WERI-Rb-1 (cell line): ENCODE results near the gene BLID.

Source experiments
- DNase-seq: peaks from one replicate; pipeline ENCODE4 v3.0.0-alpha.2; 2020
- H3K27ac ChIP-seq: fragments of 250-450 bp; sonication (Bioruptor Pico); 2 replicates; pipeline ENCODE4 v1.5.1; 2020; ENCODE audit warnings: mild to moderate bottlenecking, moderate library complexity
- H3K27me3 ChIP-seq: fragments of 250-450 bp; sonication (Bioruptor Pico); 2 replicates; pipeline ENCODE4 v1.5.1; 2021; ENCODE audit warnings: mild to moderate bottlenecking, low read depth, moderate library complexity; ENCODE audit not compliant: insufficient read depth, severe bottlenecking
- H3K36me3 ChIP-seq: fragments of 250-450 bp; sonication (Bioruptor Pico); 2 replicates; pipeline ENCODE4 v1.5.1; 2020; ENCODE audit warnings: mild to moderate bottlenecking, moderate library complexity
- H3K4me3 ChIP-seq: 2 replicates; pipeline ENCODE4 v1.5.1; 2011; ENCODE audit warnings: low read depth, mild to moderate bottlenecking, control low read depth, low read length
- H3K9me3 ChIP-seq: fragments of 250-450 bp; sonication (Bioruptor Pico); 2 replicates; pipeline ENCODE4 v1.5.1; 2021; ENCODE audit warnings: mild to moderate bottlenecking, moderate library complexity; ENCODE audit not compliant: severe bottlenecking
- TF ChIP-seq, protein P1 (sequence below): IDR thresholded peaks from 2 replicates; pipeline ENCODE4 v1.5.1; 2011; ENCODE audit warnings: low read depth, mild to moderate bottlenecking, control low read depth, inconsistent platforms, low read length

Gene BLID

DNA sequence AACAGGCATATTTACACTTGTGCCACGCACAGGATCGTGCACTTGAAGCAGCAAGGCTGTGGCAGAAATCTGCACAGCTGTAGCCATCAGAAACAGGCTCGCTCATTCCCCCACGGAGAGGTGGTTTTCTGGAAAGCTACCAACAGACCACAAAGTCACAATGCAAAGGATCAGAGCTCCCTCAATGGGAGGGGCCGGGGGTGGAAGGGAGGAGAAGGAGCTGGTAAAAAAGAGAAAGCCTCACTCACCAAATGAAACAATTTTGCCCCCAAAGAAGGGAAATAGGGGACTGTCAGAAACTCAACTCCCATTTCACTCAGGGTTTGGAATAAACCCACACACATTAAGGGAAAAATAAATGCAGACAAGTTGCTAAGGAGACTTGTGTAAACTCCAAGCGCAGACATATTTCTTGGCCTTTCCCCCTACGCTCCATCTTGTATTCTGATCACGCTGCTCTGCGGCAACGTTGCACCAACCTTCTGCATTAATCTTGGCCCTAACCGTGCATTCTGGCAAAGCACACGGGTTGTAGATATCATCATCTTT lies 43.2 kb upstream of the BLID start:
- DNase-seq, result no peak
- Histone ChIP-seq H3K9me3 (no peaks in the 10 kb centered on the region), H3K27ac (no peak overlapping the region), H3K27me3 (no peaks in the 10 kb centered on the region), H3K4me3 (no peak overlapping the region), H3K36me3 (no peaks in the 10 kb centered on the region)
- TF ChIP-seq, protein P1, sequence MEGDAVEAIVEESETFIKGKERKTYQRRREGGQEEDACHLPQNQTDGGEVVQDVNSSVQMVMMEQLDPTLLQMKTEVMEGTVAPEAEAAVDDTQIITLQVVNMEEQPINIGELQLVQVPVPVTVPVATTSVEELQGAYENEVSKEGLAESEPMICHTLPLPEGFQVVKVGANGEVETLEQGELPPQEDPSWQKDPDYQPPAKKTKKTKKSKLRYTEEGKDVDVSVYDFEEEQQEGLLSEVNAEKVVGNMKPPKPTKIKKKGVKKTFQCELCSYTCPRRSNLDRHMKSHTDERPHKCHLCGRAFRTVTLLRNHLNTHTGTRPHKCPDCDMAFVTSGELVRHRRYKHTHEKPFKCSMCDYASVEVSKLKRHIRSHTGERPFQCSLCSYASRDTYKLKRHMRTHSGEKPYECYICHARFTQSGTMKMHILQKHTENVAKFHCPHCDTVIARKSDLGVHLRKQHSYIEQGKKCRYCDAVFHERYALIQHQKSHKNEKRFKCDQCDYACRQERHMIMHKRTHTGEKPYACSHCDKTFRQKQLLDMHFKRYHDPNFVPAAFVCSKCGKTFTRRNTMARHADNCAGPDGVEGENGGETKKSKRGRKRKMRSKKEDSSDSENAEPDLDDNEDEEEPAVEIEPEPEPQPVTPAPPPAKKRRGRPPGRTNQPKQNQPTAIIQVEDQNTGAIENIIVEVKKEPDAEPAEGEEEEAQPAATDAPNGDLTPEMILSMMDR, result no peak

DNA sequence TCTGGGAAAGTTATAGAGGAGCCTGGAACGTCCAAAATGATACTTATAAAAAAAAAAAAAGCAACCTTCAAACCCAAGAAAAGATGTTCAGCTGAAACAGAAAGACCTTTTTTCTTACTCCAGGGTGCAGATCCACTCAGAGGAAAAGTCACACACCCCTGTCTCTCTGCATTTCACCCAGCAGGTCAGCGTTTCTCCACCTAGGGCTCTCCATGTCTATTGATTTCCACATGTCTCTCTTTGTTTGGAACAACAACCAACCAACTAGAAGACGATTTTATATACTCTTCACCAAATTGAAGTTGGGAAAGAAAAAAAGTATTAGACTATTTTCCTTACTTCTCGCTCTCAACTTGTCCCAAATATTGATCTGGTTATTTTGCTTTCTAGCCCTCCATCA lies 42.2 kb upstream of the BLID start:
- Histone ChIP-seq H3K9me3 (no peaks in the 10 kb centered on the region), H3K27ac (no peak overlapping the region), H3K27me3 (no peaks in the 10 kb centered on the region), H3K4me3 (no peak overlapping the region), H3K36me3 (no peaks in the 10 kb centered on the region)
- DNase-seq, result no peak
- TF ChIP-seq, protein P1, result no peak

DNA sequence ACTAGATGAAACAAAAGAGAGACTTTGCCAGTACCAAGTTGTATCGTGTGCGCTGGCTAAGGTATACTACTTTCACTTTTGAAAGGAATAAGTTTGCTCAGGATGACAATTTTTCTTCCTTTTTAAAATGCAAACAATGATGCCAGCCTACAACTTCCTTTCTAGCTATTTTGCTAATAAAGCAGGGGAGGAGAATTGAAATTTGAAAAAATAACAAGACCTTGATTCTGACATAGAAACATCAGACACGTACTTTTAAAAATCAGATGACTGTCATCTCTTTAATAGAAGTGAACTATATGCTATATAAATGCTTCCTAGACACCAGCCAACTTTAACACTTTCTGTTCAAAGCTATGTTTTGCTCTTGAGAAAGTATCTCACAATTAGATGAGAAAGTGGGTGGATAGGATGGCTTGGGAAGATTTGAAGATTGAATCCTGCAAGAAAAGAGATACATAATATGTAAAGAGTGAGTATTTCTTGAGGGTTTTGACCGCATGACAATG lies 41.7 kb upstream of the BLID start:
- Histone ChIP-seq H3K9me3 (no peaks in the 10 kb centered on the region), H3K27me3 (no peaks in the 10 kb centered on the region), H3K36me3 (no peaks in the 10 kb centered on the region), H3K4me3 (no peak overlapping the region), H3K27ac (no peak overlapping the region)
- TF ChIP-seq, protein P1, result no peak
- DNase-seq, result no peak

DNA sequence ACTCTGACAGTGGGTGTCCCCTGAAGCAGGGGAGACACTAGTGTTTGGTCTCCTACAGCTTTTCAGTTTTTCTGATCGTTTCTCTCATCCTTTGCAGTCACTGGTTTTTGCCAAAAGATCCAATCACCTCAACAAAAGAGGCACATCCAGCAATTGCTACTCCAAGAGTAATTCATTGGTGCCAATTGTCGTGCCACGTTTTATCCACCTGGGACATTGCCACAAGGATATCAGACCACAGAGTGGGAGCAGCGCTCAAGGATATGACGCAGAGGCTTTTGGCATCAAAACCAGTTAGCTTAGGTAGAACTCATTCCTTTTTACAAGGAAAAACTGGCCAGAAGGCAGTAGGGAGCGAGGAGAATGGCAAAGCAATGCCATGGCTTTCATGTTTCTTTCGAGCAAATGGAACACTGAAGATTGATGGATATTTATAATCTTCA lies 40.9 kb upstream of the BLID start:
- no peaks in the 10 kb centered on the region for H3K36me3 ChIP-seq
- H3K9me3 ChIP-seq, result no peaks in the 10 kb centered on the region
- no peaks in the 10 kb centered on the region for H3K27me3 ChIP-seq
- no peak overlapping the region for H3K27ac ChIP-seq
- H3K4me3 ChIP-seq, result no peak overlapping the region
- TF ChIP-seq, protein P1, result no peak
- no peak for DNase-seq

DNA sequence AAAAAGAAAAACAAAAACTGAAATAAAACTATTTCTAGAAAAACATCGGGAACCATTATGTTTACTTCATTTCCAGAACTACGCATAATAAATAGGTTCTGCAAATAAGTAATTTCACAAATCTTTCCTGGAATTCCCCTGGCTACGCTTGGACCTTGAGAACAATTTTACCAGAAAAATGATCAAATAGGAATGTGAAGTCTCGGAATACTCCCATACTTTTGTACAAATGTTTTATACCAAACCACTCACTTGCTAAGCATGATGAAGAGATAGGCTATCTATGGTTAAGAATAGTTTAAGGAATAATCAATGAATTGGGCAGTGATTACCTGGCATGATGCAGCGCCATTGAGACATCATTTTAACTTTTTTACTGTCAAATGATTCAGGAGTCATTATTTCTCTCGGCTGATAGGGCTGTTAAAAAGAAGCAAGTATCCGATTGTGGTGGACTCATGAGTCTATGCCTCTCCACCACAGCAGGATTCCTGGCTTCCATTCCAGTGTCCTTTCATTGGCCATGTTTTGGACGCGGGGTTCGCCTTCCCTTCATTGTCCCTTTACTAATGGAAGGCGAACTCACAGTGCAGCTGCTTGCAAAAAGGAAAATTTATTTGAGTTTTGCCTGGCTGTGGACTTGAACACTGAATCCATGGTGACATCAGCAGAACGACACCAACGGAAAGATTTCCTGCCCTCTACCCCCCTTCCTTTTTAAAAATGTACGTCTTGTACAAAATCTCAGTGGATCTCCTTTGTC lies 39.9 kb upstream of the BLID start:
- no peak overlapping the region for H3K4me3 ChIP-seq
- no peaks in the 10 kb centered on the region for H3K9me3 ChIP-seq
- H3K27me3 ChIP-seq, result no peaks in the 10 kb centered on the region
- H3K27ac ChIP-seq, result no peak overlapping the region
- H3K36me3 ChIP-seq, result no peaks in the 10 kb centered on the region
- DNase-seq, result no peak
- TF ChIP-seq, protein P1, result no peak

DNA sequence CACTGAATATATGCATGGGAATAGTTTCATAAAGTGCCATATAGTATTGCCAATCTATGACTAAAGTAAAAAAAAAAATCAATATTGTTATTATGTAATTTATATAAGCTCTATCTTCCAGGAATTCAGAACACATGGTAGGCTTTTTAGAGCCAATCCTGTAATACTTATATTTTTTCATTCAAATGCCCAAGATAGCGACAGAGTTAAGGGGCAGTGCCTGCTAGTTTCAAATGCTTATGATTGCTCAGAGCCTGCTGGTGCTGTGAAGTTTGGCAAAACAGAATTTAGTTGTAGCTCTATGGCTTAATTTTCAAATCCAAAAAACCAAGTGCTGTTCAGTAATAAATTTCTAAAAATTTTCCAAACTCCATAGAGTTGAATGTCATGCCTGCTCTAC lies 39.0 kb upstream of the BLID start:
- Histone ChIP-seq H3K9me3 (no peaks in the 10 kb centered on the region), H3K27ac (no peak overlapping the region), H3K4me3 (no peak overlapping the region), H3K27me3 (no peaks in the 10 kb centered on the region), H3K36me3 (no peaks in the 10 kb centered on the region)
- TF ChIP-seq, protein P1, result no peak
- DNase-seq, result no peak
